GM18861 (cell line): ENCODE measurements around the gene ILF2.

ENCODE experiments used
- ATAC-seq: cut with Tn5 transposase; IDR thresholded peaks from one replicate; pipeline ENCODE4 v1.9.1; 2021; ENCODE audit not compliant: unreplicated experiment

The ILF2 gene

DNA sequence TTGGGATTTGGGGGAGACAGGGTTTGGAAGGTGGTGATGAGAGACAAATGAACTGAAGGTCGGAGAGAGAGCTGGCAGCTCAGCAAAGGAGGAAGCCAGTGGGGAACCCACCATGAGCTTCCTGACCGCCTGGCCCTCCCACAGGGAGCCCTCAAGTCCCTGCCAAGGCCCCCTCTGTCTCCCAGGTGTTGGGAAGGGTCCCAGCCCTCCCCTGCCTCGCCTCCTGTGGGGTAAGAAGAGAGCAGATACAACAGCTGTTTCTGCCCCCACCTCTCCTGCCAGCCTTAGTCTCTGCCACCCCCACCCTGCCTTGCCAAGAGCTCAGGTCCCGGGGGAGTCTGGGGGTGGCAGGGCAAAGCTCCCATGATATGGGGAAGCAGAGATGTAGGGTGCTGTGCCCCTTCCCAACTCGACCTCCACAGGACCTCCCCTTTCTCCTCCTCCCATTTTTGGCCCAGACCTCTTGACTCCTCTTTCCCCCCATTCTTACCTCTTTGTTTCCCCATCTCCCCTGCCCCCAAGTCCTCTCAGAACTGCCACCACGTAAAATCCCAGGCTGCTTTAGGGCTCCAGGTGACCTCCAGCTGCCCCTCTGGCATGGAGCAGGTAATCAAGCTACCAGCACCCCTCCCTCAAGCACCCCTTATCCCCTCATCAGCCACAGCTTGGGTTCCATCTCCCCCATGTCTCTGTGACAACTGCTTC lies 42.0 kb downstream of the ILF2 start:
- no peak for ATAC-seq

DNA sequence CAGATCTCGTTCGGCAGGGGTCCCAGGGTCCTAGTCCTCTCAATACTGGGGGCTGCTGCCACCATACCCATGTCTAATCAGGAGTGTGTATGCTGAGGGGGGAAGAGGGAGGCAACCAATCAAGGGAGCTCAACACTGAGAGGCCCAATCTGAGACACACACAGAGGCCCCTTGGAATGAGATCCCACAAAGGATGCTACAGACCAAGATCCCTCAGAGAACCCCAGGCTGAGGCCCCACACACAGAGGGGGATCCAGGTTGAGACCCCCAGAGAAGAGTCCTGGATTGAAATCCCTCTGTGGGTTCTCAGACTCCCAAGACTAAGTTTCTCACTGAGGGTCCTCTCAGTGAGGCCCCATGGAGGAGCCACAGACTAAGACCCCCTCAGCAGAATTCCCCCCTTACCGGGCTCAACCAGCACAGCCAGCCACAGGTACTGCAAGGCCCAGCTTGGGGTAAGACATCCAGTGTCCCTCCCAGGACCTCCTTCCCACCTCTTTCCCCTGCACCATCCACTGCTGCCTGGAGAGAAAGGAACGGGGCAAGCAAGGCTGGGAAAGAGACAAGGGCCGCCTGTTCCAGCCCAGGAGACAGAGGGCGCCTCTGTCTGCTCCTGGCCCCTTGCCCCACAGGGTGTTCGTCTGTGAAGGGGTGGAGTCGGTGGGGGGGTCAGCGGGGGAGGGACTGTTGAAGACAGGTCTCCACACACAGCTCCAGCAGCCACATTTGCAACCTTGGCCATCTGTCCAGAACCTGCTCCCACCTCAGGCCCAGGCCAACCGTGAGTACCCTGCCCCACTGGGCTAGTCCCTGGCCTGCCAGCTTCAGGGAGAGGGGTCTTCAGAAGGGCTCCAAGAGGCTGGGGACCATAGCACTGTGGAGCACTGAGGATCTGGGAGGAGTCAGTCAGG lies 42.8 kb downstream of the ILF2 start, which contains the start of gene S100A1:
S100A1 (plus strand) TSS at position 720 of the 912 bp plus-strand sequence. CDS start 2,088 bp downstream, outside the sequence.
- no peak for ATAC-seq

DNA sequence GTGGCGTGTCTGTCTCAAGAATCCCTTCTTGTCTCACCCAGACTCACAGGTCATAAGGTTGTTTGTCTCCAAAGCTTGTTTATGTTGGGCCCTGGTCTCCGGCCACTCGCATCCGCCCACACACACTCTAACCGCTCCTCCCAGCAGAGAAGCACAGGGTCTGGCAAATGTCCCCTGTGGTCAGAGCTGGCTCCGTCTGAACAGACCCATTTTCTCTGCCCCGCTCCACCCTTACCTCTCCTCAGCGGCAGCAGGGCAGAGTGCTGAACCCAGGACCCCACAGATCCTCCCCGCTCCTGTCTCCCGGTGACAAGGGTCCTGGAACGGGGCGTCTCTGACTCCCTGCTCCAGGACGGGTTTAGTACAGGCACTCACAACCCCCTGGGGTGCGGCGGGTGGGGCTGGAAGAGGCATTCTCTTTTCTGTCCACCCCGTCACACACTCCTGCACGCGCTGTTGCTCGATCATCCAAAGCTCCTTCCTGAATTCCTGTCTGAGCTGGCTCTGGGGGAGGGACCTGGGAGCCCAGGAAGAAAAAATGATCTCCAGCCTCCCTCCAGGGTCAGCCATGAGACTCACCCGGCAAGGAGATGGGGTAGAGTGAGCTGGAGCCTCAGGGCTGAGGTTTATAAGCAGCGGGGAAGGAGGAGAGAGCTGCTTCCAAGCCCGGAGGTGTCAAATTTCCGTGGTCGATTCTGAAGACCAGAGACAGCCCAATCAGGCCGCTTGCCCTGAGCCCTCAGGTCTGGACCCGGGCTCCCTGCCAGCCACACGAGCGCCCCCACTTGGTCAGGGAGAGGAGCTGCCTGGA lies 43.7 kb downstream of the ILF2 start, which contains the start of gene S100A13:
S100A13 (minus strand) TSS at position 602 of the 811 bp plus-strand sequence. CDS start 1,033 bp downstream, outside the sequence.
- no peak for ATAC-seq

DNA sequence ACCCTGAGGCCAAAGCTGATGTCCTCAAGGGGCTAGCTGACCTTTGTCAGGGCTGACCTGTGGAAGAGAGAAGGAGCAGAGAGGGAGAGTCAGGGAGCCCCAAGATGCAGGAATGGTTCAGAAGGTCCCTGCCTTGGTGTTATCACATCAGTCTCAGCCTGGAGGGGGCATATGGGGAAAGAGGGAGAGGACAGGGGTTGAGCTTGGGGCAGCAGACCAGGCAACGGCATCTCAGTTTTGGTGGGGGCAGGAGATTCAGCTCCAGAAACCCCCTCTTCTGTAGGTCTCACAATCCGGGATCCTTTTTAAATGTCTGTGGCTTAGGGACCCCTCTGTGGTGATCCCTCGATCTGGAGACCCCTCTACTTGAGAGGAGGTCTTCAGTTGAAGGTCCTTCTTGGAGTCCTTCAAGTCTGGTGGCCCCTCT lies 44.3 kb downstream of the ILF2 start:
- ATAC-seq, result no peak

DNA sequence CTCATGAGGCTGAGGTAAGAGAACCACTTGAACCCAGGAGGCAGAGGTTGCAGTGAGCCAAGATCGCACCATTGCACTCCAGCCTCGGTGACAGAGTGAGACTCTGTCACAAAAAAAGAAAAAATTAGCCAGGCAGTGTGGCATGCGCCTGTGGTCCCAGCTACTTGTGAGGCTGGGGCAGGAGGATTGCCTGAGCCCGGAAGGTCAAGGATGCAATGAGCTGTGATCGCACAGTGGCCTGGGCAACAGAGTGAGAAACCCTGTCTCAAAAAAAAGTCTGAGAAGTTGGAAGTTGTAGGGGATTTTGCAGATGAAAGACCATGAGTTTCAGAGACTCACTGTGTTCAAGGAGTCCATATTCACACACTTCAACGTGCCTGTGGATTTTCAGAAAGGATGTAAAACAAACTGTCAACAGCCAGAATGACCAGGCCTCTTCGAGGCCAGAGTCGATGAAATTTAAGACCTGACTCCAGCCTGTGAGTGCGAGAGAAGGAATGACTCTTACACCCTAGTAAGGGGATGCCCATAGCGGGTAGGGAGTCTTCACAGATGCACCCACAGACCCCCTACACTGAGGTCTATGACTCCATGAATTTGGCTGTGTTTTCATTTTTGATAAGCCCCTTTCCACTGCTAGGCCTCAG lies 45.7 kb downstream of the ILF2 start:
- ATAC-seq, result no peak

DNA sequence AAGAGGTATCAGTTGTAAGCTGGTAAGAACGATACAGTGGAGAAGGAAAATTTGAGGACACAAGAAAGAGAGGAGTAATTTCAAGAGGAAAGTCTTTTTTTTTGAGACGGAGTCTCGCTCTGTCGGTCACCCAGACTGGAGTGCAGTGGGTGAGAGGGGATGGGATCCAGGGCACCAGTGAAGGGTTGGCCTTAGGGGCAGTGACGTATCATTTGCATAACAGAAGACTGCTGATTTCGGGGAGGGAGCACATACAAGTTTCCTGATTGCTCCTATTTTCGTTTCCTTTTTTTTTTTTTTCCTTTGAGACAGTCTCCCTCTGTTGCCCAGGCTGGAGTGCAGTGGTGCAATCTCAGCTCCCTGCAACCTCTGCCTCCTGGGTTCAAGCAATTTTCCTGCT lies 47.7 kb downstream of the ILF2 start:
- ATAC-seq, result no peak

DNA sequence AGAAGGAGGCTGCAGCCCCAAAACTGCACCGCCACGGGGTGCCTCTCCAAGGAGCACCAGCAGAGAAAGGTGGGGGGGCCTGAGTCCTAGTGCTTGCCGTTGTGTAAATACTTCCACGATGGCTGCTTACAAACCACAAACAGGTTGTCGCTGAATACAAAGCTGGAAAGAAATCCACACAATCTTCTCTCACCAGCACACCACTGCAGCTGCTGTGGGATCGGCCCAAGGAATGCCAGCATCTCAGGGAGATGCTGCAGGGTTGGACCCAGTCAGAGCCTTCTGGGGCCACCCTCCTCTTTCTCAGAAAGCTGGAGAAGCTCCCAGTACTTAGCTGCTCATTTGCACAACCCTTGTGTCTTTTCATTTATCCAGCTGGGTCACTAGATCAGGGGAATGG lies 51.6 kb downstream of the ILF2 start:
- no peak for ATAC-seq

DNA sequence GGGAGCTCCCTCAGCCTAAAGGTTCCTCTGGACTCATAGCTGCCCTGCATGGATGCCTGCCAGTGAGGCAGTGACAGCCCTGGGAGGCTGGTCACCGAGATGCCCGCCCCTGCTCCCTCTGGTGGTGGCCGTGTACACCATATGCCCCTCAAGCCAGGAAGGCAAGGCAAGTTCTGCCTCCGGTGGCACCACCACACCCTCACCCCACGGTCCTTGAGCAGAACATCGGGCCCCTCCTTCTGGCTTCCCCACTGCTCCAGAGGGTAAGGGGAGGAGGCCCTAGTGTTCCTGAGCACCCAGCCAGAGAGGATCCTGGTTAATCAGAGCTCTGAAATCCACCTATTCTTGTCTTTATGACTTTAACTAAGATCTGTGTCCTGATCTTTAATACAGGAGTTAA lies 53.1 kb downstream of the ILF2 start:
- no peak for ATAC-seq

DNA sequence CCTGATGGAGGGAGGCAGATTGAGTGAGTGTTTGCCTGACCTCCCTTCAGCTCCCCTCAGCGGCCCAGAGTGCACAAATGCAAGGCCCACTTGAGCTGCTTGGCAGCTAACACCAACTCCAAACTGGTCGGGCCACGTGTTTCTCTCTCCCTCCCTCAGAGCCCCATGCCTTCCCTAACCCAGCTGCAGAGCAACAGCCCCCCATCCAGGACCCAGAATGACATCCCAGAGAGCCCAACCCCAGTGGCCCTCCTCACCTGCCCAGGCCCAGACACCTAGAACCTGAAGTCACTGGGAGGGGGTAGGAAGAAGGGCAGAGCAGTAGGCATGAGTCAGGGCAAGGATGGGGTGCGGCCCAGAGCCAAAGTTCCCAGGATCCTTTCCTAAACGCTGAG lies 53.9 kb downstream of the ILF2 start:
- ATAC-seq, result no peak

DNA sequence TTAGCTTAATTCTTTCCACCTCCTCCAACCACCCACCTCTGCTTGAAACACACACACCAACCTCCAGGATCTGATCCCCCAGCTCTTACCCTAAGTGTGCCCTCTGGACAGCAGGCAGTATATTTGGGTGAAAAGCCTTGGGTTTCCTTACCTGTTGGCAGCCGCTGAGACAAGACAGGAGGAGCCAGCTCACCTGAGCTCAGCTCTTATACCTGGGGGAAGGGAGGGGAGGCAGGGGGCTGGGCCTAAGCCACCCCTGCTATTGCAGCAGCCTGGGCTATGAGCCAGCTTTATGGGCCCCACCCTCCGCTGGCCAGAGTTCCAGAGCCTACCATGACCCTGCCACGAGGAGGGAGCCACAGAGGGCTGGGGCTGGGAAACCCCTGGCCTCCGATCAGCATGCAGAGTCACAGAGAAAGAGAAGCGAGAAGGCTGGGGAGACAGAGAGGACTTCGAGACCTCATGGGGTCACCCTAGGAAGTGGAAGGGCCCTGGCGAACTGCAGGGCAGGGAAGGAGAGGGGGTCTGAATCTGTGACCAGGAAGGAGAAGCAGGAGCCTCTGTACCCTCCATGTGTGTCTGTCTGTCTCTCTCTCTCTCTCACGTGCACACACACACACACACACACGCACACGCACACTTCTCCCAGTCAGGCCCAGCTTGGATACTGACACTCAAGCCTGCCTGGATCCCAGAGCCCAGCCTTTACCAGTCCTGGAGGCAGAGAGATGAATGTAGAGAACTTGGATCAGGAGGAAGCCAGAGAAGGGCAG lies 54.5 kb downstream of the ILF2 start, which contains the start of gene S100A14:
S100A14 (minus strand) TSS at position 182 of the 773 bp plus-strand sequence. CDS start 467 bp downstream, outside the sequence.
- ATAC-seq, result no peak

DNA sequence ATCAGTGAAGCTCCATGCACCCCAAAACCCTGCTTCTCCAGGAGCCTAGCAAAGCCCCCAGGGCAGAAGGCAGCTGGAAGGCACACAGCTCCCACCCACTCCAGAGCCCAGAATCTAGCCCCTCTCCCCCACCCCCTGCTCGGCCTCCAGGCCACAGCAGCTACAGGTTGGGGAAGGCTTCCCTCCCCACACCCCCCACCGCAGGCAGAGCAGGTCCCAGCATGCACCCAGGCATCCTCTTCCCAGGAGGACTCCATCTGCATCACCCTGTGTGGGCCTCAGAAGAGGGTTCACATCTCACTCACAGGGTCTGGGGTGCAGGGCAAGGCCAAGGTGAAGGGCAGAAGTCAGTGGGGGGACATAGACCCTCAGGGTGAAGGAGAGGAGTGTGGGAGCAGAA lies 55.4 kb downstream of the ILF2 start:
- no peak for ATAC-seq

DNA sequence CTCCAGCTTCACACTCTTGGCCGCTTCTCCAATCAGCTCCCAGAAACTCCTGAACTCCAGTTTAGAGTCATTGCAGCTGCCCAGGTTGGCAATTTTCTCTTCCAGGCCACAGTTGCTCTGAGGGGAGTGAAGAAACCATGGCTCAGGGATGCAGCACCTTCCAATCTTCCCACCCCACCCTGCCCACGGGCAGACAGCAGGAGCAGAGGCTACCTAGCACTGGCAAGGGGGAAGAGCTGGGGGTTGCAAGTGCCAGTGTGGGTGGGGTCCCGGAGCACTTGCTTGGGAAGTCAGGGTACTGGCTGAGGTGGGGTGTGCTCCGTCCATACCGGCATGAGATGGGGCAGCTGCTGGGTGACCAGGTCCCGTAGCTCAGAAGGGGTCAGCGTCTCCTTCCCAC lies 55.9 kb downstream of the ILF2 start:
- ATAC-seq, result no peak

DNA sequence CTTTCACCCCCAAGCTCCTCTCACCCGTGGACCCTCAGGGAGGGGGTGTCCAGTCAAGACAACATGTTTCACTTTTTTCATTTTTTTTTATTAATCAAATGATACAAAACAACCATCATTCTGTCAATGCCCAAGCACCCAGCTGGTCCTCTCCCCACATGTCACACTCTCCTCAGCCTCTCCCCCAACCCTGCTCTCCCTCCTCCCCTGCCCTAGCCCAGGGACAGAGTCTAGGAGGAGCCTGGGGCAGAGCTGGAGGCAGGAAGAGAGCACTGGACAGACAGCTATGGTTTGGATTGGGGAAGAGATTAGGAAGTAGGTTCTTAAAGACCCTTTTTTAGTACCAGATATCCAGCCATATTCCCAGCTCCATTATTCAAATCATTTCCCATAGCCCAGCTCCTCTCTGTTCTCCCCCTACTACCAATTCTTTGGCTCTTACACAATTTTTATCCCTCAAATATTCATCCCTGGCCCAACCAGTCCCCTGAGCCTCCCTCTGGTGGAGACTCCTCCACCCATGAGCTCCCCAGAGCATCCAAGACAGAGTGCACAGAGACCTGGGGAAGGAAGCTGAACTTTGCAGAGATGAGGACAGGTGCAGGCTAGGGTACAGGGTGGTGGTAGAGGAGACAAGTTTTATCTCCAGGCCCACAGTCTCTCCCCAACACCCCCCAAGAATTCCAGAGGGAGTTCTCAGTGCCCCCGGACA lies 56.4 kb downstream of the ILF2 start:
- ATAC-seq, result no peak

DNA sequence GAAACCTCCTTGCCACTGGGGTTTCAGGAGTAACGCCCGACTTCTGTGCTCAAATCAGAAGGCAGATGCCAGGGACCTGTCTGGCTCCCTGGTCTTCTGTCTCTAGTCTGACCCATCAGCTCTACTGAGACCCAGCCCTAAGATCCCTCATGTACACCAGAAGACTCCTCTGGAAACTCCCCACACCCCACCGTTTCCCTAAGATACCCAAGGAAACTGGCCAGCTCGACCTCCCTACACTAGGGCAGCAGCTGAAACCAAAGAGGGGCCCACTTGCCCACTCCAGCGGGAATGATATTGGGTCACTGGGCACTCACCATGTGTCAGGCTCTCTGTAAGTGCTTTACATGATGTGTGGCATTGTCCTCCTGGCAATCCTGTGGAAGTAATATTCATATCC lies 57.4 kb downstream of the ILF2 start:
- ATAC-seq, result no peak

DNA sequence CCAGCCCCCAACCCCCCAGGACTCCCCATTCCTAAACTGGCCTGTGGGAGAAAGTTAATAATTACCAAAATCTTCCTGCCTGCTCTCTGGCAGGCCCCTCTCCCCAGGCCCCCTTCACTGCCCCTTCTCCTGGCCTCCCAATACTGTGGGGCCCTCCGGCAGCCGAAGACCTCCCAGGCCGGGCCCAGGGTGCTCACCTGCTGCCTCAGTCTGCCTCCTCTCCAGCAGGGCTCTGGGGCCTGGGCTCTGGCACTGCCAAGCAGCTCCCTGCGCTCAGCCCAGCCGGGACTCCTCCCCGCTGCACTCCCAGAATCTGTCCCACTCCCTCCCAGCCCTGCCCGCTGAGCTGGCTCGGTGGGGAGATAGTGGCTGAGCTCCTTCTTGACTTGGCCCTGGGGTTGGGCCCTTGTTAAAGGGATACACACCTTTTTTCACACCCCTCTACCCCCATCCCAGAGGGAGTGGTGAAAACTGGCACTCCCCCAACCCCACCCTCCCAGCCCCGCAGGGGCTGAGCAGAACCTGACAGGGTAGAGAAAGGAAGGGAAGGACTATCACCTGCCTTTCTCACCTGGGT lies 58.0 kb downstream of the ILF2 start, which contains the start of gene S100A16:
S100A16 (minus strand) TSS at position 383 of the 577 bp plus-strand sequence. CDS start 4,986 bp downstream, outside the sequence.
- no peak for ATAC-seq

DNA sequence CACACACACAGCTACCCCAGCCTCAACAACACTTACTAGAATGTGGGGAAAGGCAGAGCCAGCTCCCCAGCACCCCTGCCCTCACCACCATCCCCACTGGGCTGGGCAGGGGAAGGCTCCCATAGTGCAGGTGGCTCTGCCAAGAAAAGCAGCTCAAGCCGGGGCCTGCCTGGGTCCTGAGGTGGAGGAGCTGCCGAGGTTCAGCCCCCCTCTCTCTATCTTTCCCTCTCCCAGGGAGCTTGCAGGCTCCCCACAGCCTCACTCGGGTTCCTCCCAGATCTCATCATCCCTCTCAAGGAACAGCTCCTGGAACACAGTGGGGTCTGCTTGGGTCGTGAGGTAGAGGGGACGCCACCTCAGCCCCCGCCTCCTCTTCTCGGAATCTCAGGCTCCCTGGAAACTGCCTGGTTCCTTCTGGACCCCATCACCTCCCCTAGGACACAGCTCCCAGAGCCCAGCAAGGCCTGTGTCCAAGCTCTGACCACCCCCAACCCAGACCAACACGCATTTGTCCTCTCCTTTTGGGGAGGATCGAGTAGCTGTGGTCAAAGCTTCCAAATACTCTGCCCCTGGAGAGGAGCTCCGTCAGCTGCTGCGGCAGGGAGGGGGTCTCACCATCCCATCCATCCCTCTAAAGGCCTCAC lies 58.6 kb downstream of the ILF2 start:
- ATAC-seq, result no peak
